Stimulated activated CD4-positive, alpha-beta T cell treated with anti-CD3 and anti-CD28 coated beads, Interleukin-1b, Interleukin-23, amount 100 ng/mL, for 1 hour (primary cell): ENCODE data around the gene ARMC9.
"Not testable (repeated sequence)": the region's sequence is repeated elsewhere in the genome, so short reads cannot be mapped to it uniquely, and the experiment has no call there.

Experiments used
- DNase-seq, 2 donors: peaks; one replicate each; pipeline ENCODE4 v3.0.0-alpha.2; 2020; ENCODE audit warnings: low read depth in 2 of 2

Gene ARMC9

DNA sequence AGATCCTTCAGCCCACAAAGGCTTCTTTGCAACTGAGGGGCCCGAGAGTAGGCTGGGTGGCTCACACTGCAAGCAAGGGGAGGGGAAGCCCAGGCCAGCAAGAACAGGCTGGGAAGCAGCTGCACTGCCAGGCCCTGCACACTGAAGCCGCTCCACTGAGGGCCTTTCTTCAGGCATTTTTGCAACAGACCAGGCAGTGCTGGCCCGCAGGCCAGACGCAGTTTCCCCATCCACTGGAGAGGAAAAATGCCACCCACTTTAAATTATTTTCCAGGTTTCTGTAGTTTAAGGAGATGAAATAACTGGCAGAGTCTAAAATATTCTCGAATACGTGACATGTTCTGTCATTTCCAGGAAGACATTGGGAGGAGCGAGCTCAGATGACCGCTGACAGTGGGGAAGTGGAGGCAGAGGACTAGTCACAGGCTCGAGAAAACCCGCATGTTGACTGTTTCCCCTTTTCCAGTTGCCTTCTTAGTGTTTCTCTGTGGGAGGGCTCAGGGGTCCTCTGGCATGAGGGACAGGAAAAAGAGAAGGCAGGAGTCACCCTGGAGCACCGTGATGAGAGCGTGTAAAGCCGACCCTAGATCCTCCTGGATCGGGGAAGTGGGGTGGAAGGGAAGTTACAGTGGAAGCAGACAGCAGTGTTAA is 143.8 kb downstream of the ARMC9 start:
- no peak for DNase-seq

DNA sequence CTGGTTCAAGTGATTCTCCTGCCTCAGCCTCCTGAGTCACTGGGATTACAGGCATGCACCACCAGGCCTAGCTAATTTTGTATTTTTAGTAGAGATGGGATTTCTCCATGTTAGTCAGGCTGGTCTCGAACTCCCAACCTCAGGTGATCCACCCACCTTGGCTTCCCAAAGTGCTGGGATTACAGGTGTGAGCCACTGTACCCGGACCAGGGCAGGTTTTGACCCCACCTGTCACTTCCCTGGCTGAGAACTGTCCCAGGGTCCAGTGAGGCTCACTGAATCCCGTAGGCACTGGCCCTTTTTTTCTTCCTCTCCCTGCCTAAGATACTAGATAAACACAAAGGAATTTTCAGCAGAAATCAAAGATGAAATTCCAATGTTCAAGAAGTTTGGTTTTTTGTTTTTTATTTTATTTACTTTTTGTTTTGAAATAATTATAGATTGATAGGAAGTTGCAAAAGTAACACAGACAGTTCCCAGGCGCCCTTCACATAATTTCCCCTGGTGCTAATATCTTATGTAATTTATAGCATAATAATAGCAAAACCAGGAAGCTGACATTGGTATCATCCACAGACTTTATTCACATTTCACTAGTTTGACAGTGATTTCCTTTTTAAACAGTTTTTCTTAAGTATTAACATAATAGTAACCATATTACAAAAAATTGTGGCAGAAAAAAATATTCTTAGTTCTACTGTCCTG is 144.7 kb downstream of the ARMC9 start:
- no peak for DNase-seq

DNA sequence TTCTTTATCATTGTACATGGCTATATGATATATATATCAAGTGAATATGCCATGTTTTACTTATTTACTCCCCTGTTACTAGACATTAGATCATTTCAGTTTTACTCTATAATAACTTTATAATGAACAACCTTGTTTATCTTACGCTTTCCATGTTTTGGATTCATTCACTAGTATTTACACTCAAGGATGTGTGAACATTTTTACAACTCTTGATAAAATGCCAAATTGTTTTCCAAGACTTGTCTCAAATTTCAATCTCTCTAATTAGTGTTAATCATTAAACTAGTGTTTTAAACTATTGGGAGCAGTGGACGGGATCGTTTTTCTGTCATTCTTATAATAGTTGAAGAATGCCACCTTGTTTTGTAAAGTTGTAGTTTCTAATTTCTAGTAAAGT is 145.6 kb downstream of the ARMC9 start:
- no peak for DNase-seq

DNA sequence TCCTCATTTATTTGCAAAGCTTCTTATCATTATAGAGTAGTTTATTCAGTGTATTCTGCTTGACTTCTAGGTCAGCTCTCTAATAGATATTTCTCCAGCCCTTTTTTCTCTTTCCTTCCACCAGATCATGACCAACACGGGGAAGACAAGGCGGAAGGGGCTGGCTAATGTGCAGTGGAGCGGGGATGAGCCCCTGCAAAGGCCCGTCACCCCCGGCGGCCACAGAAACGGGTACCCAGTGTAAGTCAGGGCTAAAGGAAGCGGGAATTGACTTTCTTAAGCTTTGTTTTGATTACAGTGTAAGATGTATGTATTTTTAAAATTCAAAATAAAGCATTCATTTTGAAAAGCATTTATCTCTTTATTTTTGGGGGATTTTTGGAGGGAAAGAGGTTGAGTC is 146.4 kb downstream of the ARMC9 start:
- no peak for DNase-seq

DNA sequence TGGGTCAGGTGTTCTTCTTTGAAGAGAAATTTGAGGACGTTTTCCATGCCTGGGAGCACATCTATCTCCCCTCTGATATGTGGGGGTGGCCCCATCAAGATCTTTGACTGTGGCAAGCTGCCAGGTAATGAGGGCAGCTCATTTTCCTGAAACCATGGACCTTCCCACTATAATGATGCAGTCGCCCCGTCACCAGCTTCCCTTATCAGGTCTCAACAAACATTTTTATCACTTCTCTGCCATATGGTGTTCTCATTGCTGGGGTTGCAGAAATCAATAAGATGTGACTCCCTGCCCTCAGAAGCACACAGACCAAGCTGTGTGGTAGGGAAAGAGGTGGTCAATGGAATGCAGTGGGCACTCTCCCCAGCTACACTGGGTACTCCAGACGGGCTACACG is 148.7 kb downstream of the ARMC9 start:
- DNase-seq: no peak

DNA sequence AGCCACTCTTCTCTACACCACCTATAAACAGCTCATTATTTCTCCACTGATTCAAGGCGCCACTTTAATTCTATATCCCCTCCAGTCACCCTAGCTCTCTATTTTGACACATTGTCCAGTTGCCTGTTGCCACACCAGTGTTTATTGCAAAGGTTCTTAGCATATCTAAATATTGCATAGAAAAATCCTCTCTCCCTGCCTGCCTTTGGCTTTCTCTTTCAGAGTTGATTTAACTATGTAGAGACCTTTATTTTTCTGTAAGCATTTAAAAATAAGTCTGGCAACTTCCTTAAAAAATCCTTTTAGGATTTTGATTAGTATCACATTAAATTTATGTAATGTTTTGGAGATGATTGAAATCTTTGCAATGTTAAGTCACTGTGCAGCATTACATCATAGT is 149.2 kb downstream of the ARMC9 start:
- no peak for DNase-seq

DNA sequence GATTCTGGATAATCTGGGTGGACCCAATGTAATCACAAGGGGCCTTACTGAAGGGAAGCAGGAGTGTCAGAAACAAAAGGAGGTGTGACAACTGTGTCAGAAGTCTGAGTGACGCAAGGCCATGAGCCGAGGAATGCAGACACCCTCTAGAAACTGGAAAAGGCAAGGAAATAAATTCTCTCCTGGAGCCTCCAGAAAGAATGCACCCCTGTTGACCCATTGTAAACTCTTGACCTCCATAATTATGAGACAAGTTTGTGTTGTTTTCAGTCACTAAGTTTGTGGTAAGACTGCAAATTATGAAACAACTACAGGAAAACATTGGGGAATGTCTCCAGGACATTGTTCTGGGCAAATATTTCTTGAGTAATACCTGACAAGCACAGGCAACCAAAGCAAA is 149.7 kb downstream of the ARMC9 start:
- DNase-seq: no peak

DNA sequence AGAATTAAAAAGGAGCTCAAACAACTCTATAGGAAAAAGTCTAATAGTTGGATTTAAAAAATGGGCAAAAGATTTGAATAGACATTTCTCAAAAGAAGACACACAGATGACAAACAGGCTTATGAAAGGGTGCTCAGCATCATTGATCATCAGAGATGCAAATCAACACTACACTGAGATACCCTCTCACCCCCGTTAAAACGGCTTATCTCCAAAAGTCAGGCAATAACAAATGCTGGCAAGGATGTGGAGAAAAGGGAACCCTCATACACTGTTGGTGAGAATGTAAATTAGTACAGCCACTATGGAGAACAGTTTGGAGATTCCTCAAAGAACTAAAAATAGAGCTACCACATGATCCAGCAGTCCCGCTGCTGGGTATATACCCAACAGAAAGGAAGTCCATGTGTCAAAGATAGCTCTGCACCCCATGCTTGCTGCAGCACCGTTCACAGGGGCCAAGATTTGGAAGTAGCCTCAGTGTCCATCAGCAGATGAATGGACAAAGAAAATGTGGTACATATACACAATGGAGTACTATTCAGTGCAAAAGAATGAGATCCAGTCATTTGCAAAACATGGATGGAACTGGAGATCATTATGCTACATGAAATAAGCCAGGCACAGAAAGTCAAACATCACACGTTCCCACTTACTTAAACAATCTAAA is 150.4 kb downstream of the ARMC9 start:
- no peak for DNase-seq

DNA sequence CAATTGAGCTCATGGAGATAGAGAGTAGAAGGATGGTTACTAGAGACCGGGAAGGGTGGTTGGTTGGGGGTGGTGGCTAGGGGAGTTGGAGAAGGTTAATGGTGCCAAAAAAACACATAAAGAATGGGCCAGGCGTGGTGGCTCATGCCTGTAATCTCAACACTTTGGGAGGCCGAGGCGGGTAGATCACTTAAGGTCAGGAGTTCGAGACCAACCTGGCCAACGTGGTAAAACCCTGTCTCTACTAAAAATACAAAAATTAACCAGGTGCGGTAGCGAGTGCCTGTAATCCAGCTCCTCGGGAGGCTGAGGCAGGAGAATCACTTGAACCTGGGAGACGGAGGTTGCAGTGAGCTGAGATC is 150.9 kb downstream of the ARMC9 start:
- DNase-seq: not testable (repeated sequence)

DNA sequence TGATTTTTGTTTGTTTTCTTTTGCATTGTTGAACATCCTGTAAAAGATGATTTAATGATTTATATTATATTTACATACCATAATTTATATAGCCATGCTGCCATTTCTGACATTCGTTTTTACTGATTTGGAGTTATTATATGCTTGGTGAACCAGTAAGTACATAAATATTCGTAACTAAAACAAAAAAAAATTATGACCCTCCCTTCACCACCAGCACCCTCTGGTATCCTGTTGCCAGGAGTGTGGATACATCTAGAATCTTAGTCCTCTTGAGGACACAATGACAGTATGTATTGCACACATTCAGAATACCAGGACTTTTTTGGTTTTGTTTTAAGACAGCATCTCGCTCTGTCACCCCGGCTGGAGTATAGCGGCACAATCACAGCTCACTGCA is 153.2 kb downstream of the ARMC9 start:
- DNase-seq: no peak

DNA sequence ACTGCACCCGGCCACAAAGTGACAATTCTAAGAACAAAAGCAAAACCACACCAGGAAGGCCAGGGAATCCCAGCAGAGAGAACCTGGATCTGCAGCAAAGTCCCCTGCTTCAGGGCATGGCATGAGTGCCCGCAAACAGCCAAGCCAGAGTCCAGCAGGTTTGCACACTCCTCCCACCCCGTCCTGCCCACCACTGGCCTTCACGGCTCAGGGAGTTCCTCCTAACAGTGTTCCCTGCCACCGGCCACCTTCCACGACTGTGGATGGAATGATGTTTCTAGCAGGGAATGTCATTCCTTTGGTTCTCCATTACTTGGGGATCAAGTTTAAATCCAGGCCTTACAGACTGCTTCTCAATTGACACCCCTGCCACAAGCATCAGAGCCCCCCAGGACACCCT is 155.0 kb downstream of the ARMC9 start:
- DNase-seq: no peak

DNA sequence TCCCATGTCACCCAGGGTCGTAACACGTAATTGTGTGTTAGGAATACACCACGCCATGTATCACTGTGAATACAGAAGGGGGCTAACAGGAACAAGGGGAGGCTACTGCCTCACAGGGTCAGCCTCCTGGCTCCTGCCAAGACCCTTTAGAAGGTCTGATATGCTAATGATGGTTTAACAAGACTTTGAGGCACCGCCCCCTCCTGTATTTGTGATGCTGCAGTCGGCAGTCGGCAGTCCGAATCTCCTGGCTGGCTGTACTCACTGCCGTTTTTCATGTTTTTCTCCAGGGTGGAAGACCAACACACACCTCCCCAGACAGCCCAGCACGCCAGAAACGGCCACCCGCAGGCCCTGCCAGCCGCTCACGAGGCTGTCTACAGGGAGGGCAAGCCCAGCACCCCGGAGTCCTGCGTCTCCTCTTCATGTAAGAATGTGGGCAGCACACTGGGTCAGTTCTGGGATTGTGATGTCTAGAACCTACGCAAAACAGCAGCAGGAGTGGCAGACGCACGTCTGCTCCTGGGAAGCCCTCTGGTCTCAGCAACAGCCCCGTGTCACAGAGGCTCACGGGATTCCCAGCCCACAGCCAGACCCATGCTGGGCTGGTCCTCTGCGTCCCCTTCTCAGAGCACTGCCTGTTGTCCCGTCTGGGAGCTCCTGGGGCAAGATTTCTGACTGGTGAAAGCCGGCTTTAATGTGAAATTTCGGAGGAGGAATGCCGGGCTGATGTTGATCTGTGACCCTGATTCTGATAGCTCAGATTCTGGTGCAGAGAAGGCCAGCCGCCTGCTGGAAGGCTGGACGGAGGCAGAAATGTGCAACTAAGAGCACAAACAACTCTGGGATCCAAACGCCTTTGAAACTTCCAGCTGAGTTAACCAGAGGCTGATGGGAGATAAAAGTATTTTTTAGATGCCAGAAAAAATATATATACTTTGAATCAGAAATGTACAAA is 157.4 kb downstream of the ARMC9 start:
- DNase-seq: no peak

DNA sequence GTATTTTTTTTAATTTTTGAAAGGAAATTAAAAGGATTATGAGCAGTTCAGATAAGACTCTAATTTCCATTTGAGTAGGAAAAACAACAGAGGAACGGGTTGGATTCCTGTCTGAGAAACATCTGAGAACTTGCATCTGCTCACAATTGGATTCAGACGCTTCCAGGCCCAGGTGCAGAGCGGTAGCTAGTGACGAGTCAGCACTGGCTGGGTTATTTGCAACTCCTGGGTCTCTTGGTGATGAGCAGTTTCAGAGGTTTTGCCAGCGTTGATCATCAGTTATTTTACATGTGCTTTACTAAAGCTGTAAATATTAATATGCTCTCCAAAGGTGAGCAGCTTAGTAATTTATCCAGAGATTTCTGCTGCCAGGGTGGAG is 158.0 kb downstream of the ARMC9 start:
- DNase-seq: no peak

DNA sequence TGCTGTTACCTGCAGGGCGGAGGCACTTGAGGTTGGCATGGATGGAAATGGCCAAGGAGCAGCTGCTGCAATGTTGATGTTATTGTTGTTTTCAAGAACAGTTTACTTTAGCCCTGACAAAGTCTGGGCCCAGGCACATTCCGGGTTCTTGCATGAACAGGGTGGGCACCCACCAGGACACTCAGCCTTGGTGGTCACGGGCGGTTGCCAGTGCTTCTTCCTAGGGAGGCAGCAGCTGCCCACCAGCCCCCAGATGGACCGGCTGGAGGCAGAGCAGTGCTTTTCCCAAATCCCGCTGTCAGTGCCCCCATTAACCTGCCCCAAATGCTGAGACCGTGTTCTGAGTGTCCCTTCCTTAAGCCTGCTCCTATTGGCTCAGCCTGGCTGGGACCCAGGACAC is 158.6 kb downstream of the ARMC9 start:
- DNase-seq: no peak

DNA sequence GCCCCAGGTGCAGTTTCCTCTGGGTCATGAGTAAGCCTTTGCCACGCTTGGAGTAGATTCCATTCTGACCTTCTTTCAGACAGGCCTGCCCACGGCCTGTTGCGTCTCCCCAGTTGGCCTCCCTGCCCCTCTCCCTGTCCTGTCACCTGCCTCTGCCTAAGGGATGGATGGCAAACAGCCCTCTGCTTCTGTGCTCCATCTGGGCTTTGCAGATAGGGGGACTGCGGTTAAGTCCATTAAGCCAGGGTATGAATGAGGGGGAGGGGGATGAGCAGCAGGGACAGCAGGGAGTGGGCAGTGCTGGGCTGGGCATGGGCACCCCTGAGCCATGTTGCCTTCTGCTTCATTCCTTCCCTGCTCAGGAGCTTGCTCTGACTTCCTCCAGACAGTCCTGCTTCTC is 159.5 kb downstream of the ARMC9 start:
- no peak for DNase-seq

DNA sequence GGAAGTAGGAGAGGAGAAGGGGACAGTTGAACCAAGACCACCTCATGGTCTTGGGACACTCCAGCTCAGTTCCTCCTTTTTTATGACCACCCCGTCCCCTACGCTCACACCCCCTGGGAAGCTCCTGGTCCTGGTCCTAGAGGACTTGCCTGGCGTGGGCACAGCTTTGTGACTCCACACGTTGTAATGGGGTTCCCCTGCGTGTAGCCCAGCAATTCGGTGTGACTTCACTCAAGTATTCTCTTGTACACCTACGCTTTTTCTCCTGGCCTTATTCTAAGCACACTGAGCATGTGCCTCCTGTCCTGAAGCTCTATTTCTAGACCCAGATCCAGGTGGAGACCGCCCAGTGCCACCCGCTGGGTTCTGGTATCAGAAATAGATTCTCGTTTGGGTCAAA is 161.0 kb downstream of the ARMC9 start:
- DNase-seq: no peak

DNA sequence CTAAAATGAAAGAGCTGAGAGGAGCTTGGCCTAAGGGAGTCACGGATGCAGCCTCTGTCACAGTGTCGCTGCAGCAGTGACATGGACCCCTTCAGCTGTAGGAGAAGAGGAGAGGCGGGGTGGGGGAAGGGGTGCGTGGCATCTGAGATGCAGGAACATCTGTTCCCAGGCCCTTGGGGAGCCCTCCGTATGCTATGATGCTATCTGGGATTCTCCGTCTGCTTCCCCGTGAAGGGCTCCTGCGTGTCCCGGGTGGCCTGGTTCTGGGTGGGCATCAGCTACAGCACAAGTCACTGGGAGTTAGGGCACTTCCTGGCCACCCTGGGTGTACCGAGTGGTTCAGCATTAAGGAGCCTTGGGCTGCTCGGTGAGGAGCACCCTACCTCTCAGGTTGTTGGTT is 161.5 kb downstream of the ARMC9 start:
- no peak for DNase-seq

DNA sequence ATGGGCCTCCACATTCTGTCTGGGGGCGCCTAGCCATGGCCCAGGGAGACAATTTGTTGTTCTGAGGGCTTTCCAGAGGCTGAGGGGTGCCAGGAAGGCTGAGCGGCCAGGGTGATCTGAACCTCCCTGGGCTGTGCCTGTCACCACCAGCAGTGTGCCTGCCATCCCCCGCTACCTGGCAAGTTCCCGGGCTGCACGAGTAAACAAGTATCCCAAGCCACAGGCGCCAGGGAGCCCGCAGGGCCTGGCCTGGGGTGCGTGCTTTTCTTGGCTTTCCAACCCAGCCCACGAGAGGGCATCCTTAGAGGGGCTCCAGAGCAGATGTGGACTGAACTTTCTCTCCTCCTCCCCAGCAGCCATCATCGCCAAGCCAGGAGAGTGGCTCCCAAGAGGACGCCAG is 162.0 kb downstream of the ARMC9 start:
- DNase-seq: no peak

DNA sequence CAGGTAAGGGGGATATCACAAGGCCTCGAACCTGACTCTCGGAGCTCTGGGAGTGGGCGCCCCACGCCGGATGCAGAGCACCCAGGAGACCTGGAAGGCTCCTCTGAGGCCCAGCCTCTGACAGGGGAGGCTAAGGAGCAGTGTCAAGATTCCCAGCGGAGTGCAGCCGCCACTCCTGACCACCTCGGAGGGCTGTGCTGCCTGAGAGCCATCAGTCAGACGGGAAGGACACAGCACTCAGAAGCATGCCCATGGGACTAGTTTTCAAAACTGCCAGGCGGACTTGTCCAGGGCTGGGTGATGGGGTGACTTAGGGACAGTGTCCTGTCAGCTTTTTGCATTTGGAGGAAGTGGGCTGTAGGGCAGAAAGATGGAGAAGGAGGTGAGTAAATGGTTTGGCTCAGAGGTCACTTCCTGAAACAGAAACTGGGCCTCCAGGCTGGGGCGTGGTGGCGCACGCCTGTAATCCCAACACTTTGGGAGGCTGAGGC is 162.5 kb downstream of the ARMC9 start:
- DNase-seq: no peak

DNA sequence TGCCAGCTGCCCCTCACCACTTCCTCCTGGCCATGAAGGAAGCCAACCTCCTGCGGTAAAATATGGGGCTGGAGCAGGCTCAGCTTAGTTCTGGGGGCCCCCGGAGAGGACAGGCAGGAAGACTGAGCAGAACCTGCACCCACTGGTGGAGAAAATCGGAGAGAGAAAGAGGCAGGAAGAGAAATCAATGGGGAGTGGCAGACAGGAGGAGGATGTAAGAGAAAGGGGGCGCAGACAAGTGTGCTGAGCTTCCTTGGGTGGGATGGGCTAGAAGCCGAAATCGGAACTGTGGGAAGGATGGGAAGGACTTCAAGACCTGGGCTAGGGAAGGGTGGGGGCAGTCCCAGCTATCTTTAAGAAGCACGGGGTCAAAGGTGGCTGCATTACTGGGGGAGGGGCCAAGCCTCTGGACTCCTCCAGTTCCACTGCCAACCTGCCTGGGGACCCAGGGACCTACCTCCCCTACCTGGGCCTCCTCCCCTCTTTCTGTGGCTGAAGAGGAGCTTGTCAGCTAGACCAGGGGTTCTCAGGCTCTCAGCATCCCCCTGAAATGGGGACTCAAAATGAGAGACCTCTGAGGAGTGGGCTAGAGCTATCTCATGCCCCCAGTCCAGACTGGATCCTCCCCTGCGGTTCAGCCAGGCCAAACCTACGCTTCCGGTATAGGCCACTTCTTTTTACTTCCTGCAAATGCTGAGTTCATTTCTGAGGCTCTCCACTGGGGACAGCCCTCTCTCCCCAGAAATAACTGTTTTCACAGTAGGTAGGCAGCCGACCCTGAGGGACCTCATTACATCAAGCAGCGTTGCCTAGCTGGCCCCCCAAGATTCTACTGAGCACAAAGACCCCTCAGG is 163.5 kb downstream of the ARMC9 start:
- no peak for DNase-seq

DNA sequence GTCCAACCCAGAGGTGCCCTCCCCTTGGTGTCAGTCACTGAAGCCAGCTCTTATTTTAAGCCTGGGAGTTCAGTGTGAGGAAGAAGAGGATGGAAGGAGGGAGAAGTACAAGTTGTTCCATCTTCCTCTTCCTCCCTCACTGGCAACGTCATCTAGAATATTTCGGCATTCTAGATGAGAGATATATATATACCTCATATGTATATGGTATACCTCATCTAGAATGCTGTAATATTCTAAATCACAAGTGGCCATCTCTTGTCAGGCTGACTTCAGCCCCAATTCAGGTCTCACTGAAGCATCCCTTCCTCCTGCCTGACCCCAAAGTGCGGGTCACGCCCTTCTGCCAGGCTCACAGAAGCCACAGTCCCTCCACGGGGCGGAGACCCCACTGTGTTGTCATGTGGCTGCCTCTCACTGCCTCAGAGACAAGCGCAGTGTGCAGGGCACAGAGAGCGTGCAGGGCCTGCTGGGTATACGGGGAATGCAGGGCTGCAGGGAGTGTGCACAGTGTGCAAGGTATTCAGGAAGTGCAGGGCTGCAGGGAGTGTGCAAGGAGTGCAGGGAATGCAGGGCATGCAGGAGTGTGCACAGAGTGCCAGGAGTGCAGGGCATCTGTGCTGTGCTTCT is 164.2 kb downstream of the ARMC9 start:
- DNase-seq: no peak
